K562 (cell line): Measurements from ENCODE around the gene CSRP2. TPM values are rescaled to one million over a fixed set of nuclear protein-coding genes. Genes with fewer than 3 reads are reported as not detected.

Experiments
- ATAC-seq: fragments of 200-7000 bp; cut with Tn5 transposase; 3 replicates; pipeline ENCODE4 v1.9.1; 2020; ENCODE audit warnings: moderate library complexity
- BruUV-seq: library from RNA; stranded (reverse); fragments of 400-500 nt; replicated peaks from 2 replicates; lab custom pipeline; 2021; lab: Mats Ljungman, UMichigan
- CTCF ChIA-PET: fragments of 300-600 bp; formaldehyde crosslinking; extraction: SDS; loops from one replicate; lab custom pipeline; 2021; ENCODE audit warnings: low intra/inter-chr PET ratio; lab: Yijun Ruan, JAX
- POLR2A ChIA-PET: fragments of 300-600, 350-650 bp; sonication (Branson Sonifier 250); formaldehyde crosslinking; extraction: SDS; loops from one replicate; lab custom pipeline; 2021; ENCODE audit warnings: antibody characterized with exemption, inconsistent platforms; lab: Yijun Ruan, JAX
- DNase-seq, 4 experiments: peaks; one replicate each; pipeline versions ENCODE4 v3.0.0 to v3.0.0-alpha.2; 2011 to 2018; ENCODE audit warnings: low spot score in 3 of 4, mixed read lengths in 3 of 4; ENCODE audit errors: extremely low read depth in 1 of 4
- FAIRE-seq: peaks from 2 replicates; lab custom pipeline; 2011; peaks lifted over from hg19 to GRCh38; lab: Jason Lieb, UNC
- H2AFZ ChIP-seq: 2 replicates; pipeline ENCODE4 v1.6.0; 2011; ENCODE audit warnings: low read depth, low read length, control low read depth, inconsistent platforms
- H3K27ac ChIP-seq: fragments of 200-600 bp; 3 replicates; pipeline ENCODE4 v1.8.0; 2011; ENCODE audit warnings: low read depth, mild to moderate bottlenecking, control low read depth, inconsistent platforms, low read length, moderate library complexity, mixed read lengths; ENCODE audit errors: extremely low read depth
- H3K27me3 ChIP-seq, 2 experiments: fragments of 300-600 bp in 1 of 2; 2 replicates in 1 of 2; 3 replicates in 1 of 2; pipeline versions ENCODE4 v1.6.0 to v1.8.0; 2011; ENCODE audit warnings: inconsistent platforms in 2 of 2, low read length in 2 of 2, mild to moderate bottlenecking in 1 of 2, mixed read lengths in 1 of 2, moderate library complexity in 1 of 2; ENCODE audit not compliant: control insufficient read depth in 2 of 2, insufficient read depth in 2 of 2
- H3K36me3 ChIP-seq: fragments of 300-600 bp; 3 replicates; pipeline ENCODE4 v1.8.0; 2011; ENCODE audit warnings: mild to moderate bottlenecking, low read length, inconsistent platforms; ENCODE audit not compliant: control insufficient read depth, insufficient read depth
- H3K4me1 ChIP-seq, 2 experiments: fragments of 200-600 bp in 1 of 2; replicated peaks in 1 of 2; 2 replicates in 1 of 2; 3 replicates in 1 of 2; pipeline versions ENCODE4 v1.5.1 to v1.8.0; 2011; ENCODE audit warnings: inconsistent platforms in 2 of 2, low read length in 2 of 2, mild to moderate bottlenecking in 1 of 2, mixed read lengths in 1 of 2, moderate library complexity in 1 of 2; ENCODE audit not compliant: control insufficient read depth in 2 of 2, insufficient read depth in 2 of 2
- H3K4me2 ChIP-seq: 2 replicates; pipeline ENCODE4 v1.6.1; 2011; ENCODE audit warnings: low read length, control low read depth, inconsistent platforms, mixed read lengths; ENCODE audit not compliant: insufficient read depth
- H3K4me3 ChIP-seq: fragments of 200-600 bp; sonication (generic), shearing (Covaris generic); 2 replicates; pipeline ENCODE4 v1.5.1; 2016; ENCODE audit warnings: control low read depth, inconsistent platforms
- H3K79me2 ChIP-seq: fragments of 200-600 bp; 3 replicates; pipeline ENCODE4 v1.8.0; 2011; ENCODE audit warnings: low read length, inconsistent platforms; ENCODE audit not compliant: control insufficient read depth, insufficient read depth
- H3K9ac ChIP-seq, 2 experiments: 2 replicates each; pipeline versions ENCODE4 v1.6.0 to v1.6.1; 2011; ENCODE audit warnings: low read depth in 2 of 2, low read length in 2 of 2, control low read depth in 1 of 2, inconsistent platforms in 1 of 2, mild to moderate bottlenecking in 1 of 2, mixed read lengths in 1 of 2; ENCODE audit not compliant: insufficient read depth in 1 of 2
- H3K9me1 ChIP-seq: one replicate; pipeline ENCODE4 v1.6.0; 2011; ENCODE audit warnings: inconsistent platforms, mild to moderate bottlenecking, low read length, moderate library complexity; ENCODE audit not compliant: control insufficient read depth, insufficient read depth
- H3K9me3 ChIP-seq: replicated peaks from 2 replicates; pipeline ENCODE4 v1.5.1; 2011; ENCODE audit warnings: low read depth, low read length, inconsistent platforms; ENCODE audit not compliant: control insufficient read depth, insufficient read depth
- H4K20me1 ChIP-seq: replicated peaks from 2 replicates; pipeline ENCODE4 v1.6.1; 2011; ENCODE audit warnings: low read length, inconsistent platforms, mixed read lengths; ENCODE audit not compliant: control insufficient read depth, insufficient read depth
- BDP1 ChIP-seq: IDR thresholded peaks from 3 replicates; pipeline ENCODE4 v1.6.1; 2011; ENCODE audit not compliant: insufficient read length, insufficient read depth
- CREB1 ChIP-seq, 2 experiments: sonication (generic) in 1 of 2; formaldehyde crosslinking in 1 of 2; IDR thresholded peaks; 2 replicates each; pipeline versions ENCODE4 v1.6.1 to v1.8.0; 2012 to 2022; ENCODE audit warnings: inconsistent platforms in 1 of 2, mild to moderate bottlenecking in 1 of 2, missing genetic modification reagents in 1 of 2, moderate library complexity in 1 of 2
- HNRNPL ChIP-seq: fragments of 200-400 bp; formaldehyde crosslinking; IDR thresholded peaks from 2 replicates; pipeline ENCODE4 v1.6.1; 2017; ENCODE audit warnings: low read depth, mild to moderate bottlenecking, low read length
- KDM1A ChIP-seq, 2 experiments: fragments of 450-650 bp; IDR thresholded peaks; 2 replicates each; pipeline ENCODE4 v1.6.1; 2016; ENCODE audit warnings: mild to moderate bottlenecking in 2 of 2
- MECOM ChIP-seq: fragments of 250-450 bp; sonication (Bioruptor Pico); IDR thresholded peaks from 2 replicates; pipeline ENCODE4 v1.8.0; 2022; ENCODE audit warnings: inconsistent platforms
- NCOA4 ChIP-seq: fragments of 450-650 bp; IDR thresholded peaks from 2 replicates; pipeline ENCODE4 v1.6.1; 2018; ENCODE audit warnings: mild to moderate bottlenecking; ENCODE audit not compliant: partially characterized antibody
- TEAD1 ChIP-seq, 2 experiments: fragments of 450-650 bp in 1 of 2; sonication (generic) in 1 of 2; formaldehyde crosslinking; IDR thresholded peaks; 2 replicates each; pipeline versions ENCODE4 v1.4.0 to v1.8.0; 2020 to 2022; ENCODE audit warnings: mild to moderate bottlenecking in 2 of 2, missing genetic modification reagents in 1 of 2
- TEAD4 ChIP-seq, 2 experiments: sonication (generic) in 1 of 2; formaldehyde crosslinking in 1 of 2; IDR thresholded peaks; 2 replicates each; pipeline versions ENCODE4 v1.6.1 to v1.8.0; 2012 to 2022; ENCODE audit warnings: borderline replicate concordance in 1 of 2, inconsistent platforms in 1 of 2, low read length in 1 of 2, mild to moderate bottlenecking in 1 of 2, missing genetic modification reagents in 1 of 2
- ZNF561 ChIP-seq: fragments of 450-650 bp; formaldehyde crosslinking; conservative IDR thresholded peaks from 2 replicates; pipeline ENCODE4 v1.4.0; 2020; ENCODE audit warnings: mild to moderate bottlenecking, moderate library complexity
- WGBS: fragments of 100-300 bp; shearing (Covaris generic); methylation state at CpG from one replicate; pipeline ENCODE4 v1.1.6; 2016; ENCODE audit warnings: low coverage, mixed read lengths; ENCODE audit not compliant: insufficient coverage; ENCODE audit errors: missing lambda C conversion rate; 5-methylcytosine and 5-hydroxymethylcytosine counted together
- in situ Hi-C: fragments of 300-500 bp; cut with MboI; formaldehyde crosslinking; loops from 4 replicates; pipeline ENCODE4 v1.15.0; 2018; ENCODE audit warnings: inconsistent platforms, mixed read lengths
- intact Hi-C: fragments of 100-400 bp; cut with micrococcal nuclease; formaldehyde crosslinking; loops from 2 replicates; pipeline ENCODE4 v1.14.2; 2022
- polyA plus RNA-seq, 8 experiments: library from polyadenylated mRNA; depleted of rRNA in 4 of 8; stranded (reverse) in 5 of 8; unstranded in 3 of 8; fragments of >200 nt; fragmentation: Nextera tagmentation in 2 of 8; fragmentation: Illumina TruSeq in 1 of 8; extraction: Ambion mirVana in 2 of 8; extraction: Trizol in 1 of 8; gene quantifications; 2 replicates each; pipeline versions ENCODE4 v1.2.1 to v1.2.3, GENCODE V29; 2011 to 2014; ENCODE audit warnings: inconsistent platforms in 1 of 8, missing spikeins in 1 of 8
- total RNA-seq, 7 experiments: library from RNA; depleted of rRNA in 6 of 7; stranded (reverse); fragments of >200 nt in 6 of 7; fragmentation: Illumina TruSeq in 2 of 7; extraction: Trizol in 2 of 7; gene quantifications; 2 replicates each; pipeline versions ENCODE4 v1.2.1 to v1.2.3, GENCODE V29; 2011 to 2021; ENCODE audit warnings: low replicate concordance in 1 of 7
- TF ChIP-seq, protein P1 (sequence below): fragments of 200-800 bp; sonication (Bioruptor generic); IDR thresholded peaks from 2 replicates; pipeline ENCODE4 v1.6.1; 2016; ENCODE audit warnings: missing genetic modification characterization, missing compliant biosample characterization
- TF ChIP-seq, protein P2 (sequence below): fragments of 450-650 bp; IDR thresholded peaks from 2 replicates; pipeline ENCODE4 v1.7.1; 2018; ENCODE audit warnings: mild to moderate bottlenecking, low read depth; ENCODE audit not compliant: partially characterized antibody

Gene CSRP2
- total and polyA plus RNA-seq, 9 of the 15 experiments (the other 6 are each of a cell fraction or from before 2014, with no cell fraction given) = 0.32 to 6.2 (median 2.3) TPM

DNA sequence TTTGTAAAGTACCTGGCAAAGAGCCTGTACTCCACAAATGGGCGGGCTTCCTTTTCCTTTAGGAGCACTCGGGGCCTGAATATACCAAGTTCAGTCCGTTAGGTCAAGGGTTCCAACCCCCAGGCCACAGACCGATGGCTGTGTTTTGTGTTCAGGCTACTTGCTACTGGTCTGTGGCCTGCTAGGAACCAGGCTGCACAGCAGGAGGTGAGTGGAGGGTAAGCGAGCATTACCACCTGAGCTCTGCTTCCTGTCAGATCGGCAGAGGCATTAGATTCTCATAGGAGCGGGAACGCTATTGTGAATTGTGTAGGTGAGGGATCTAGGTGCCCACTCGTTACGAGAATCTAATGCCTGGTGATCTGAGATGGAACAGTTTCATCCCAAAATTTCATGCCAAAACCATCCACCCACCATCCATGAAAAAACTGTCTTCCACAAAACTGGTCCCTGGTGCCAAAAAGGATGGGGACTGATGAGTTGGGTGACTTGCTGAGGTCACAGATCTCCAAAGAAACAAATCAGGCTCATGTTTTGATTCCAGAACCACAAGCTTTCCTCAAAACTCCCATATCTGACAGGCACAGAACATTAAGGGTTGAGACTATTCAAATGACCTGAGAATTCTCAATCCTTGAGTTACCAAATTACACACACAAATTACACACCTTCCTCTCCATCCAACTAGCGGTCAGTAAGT is 4.2 kb downstream of the CSRP2 start:
- POLR2A ChIA-PET = interaction anchor here (0.7 kb wide), 1 partner anchor 29 kb away, joined by 3 read pairs; no protein-coding TSS in a partner anchor
- 33% methylated on average over 11 of the region's 11 CpGs for WGBS
- no peak overlapping the region for H2AFZ ChIP-seq
- intact Hi-C loops = loop anchor here (5.0 kb wide), 1 partner anchor 138 kb away; no protein-coding TSS in a partner anchor
- no peaks in the 10 kb centered on the region for H4K20me1 ChIP-seq
- H3K79me2 ChIP-seq = no peaks in the 10 kb centered on the region
- H3K9me1 ChIP-seq = no peaks in the 10 kb centered on the region
- CTCF ChIA-PET = interaction anchor here (1.0 kb wide), 1 partner anchor 51 kb away, joined by 3 read pairs; no protein-coding TSS in a partner anchor
- no TSS peak for BruUV-seq
- no peak for FAIRE-seq
- no peak overlapping the region for H3K27ac ChIP-seq
- in situ Hi-C loops = no loop called here
- no peak for DNase-seq
- H3K4me1 ChIP-seq = peaks cover 9 to 22% of the 10 kb centered on the region in 2 experiments; a peak in 4 of 5 replicates
- H3K36me3 ChIP-seq = no peaks in the 10 kb centered on the region
- no peaks in the 10 kb centered on the region for H3K9me3 ChIP-seq
- no peaks in the 10 kb centered on the region for H3K27me3 ChIP-seq
- no peak for ATAC-seq
- no peak overlapping the region for H3K4me3 ChIP-seq
- no peak overlapping the region for H3K4me2 ChIP-seq
- H3K9ac ChIP-seq = no peak overlapping the region
- TF ChIP-seq MECOM (CRISPR knock-in tag) (no peak), CREB1 (IDR thresholded peaks at IDR 0.05) (no peak), CREB1 (CRISPR knock-in tag; IDR thresholded peaks at IDR 0.05) (no peak), KDM1A (IDR thresholded peaks at IDR 0.05) (no peak), TEAD4 (IDR thresholded peaks at IDR 0.05; ENCODE audit: low read length) (no peak), TEAD4 (CRISPR knock-in tag; IDR thresholded peaks at IDR 0.05; ENCODE audit: borderline replicate concordance) (no peak), BDP1 (no peak), HNRNPL (no peak), ZNF561 (CRISPR knock-in tag) (no peak), NCOA4 (no peak), TEAD1 (CRISPR knock-in tag; IDR thresholded peaks at IDR 0.05) (no peak)
- TF ChIP-seq, protein P1, sequence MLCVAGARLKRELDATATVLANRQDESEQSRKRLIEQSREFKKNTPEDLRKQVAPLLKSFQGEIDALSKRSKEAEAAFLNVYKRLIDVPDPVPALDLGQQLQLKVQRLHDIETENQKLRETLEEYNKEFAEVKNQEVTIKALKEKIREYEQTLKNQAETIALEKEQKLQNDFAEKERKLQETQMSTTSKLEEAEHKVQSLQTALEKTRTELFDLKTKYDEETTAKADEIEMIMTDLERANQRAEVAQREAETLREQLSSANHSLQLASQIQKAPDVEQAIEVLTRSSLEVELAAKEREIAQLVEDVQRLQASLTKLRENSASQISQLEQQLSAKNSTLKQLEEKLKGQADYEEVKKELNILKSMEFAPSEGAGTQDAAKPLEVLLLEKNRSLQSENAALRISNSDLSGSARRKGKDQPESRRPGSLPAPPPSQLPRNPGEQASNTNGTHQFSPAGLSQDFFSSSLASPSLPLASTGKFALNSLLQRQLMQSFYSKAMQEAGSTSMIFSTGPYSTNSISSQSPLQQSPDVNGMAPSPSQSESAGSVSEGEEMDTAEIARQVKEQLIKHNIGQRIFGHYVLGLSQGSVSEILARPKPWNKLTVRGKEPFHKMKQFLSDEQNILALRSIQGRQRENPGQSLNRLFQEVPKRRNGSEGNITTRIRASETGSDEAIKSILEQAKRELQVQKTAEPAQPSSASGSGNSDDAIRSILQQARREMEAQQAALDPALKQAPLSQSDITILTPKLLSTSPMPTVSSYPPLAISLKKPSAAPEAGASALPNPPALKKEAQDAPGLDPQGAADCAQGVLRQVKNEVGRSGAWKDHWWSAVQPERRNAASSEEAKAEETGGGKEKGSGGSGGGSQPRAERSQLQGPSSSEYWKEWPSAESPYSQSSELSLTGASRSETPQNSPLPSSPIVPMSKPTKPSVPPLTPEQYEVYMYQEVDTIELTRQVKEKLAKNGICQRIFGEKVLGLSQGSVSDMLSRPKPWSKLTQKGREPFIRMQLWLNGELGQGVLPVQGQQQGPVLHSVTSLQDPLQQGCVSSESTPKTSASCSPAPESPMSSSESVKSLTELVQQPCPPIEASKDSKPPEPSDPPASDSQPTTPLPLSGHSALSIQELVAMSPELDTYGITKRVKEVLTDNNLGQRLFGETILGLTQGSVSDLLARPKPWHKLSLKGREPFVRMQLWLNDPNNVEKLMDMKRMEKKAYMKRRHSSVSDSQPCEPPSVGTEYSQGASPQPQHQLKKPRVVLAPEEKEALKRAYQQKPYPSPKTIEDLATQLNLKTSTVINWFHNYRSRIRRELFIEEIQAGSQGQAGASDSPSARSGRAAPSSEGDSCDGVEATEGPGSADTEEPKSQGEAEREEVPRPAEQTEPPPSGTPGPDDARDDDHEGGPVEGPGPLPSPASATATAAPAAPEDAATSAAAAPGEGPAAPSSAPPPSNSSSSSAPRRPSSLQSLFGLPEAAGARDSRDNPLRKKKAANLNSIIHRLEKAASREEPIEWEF (CRISPR knock-in tag) = no peak
- TF ChIP-seq, protein P2, sequence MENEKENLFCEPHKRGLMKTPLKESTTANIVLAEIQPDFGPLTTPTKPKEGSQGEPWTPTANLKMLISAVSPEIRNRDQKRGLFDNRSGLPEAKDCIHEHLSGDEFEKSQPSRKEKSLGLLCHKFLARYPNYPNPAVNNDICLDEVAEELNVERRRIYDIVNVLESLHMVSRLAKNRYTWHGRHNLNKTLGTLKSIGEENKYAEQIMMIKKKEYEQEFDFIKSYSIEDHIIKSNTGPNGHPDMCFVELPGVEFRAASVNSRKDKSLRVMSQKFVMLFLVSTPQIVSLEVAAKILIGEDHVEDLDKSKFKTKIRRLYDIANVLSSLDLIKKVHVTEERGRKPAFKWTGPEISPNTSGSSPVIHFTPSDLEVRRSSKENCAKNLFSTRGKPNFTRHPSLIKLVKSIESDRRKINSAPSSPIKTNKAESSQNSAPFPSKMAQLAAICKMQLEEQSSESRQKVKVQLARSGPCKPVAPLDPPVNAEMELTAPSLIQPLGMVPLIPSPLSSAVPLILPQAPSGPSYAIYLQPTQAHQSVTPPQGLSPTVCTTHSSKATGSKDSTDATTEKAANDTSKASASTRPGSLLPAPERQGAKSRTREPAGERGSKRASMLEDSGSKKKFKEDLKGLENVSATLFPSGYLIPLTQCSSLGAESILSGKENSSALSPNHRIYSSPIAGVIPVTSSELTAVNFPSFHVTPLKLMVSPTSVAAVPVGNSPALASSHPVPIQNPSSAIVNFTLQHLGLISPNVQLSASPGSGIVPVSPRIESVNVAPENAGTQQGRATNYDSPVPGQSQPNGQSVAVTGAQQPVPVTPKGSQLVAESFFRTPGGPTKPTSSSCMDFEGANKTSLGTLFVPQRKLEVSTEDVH = no peak
